NK-92 treated with Interleukin-12 subunit alpha and Interleukin-12 subunit beta, amount 100 ng/mL, for 24 hours (cell line): ENCODE data around the gene CSRP1.
"Not testable (repeated sequence)": the region's sequence is repeated elsewhere in the genome, so short reads cannot be mapped to it uniquely, and the experiment has no call there.

Experiments
- DNase-seq: peaks from one replicate; lab custom pipeline; 2025; lab: John Stamatoyannopoulos, UW

CSRP1 gene

GRCh38 chr1:201537891-201538611, 31.1 kb upstream of the CSRP1 start:
- DNase-seq = no peak

GRCh38 chr1:201537467-201537866, 30.5 kb upstream of the CSRP1 start:
- no peak for DNase-seq

GRCh38 chr1:201537028-201537427, 30.1 kb upstream of the CSRP1 start:
- no peak for DNase-seq

GRCh38 chr1:201536558-201536957, 29.6 kb upstream of the CSRP1 start:
- no peak for DNase-seq

- DNase-seq = no peak
Measured at GRCh38 chr1:201535919-201536245, 29.0 kb upstream of the CSRP1 start.

- DNase-seq = no peak
Measured at GRCh38 chr1:201535046-201535918, 28.4 kb upstream of the CSRP1 start.

GRCh38 chr1:201533836-201534235, 26.9 kb upstream of the CSRP1 start:
- DNase-seq = no peak

- no peak for DNase-seq
Measured at GRCh38 chr1:201531551-201532425, 24.9 kb upstream of the CSRP1 start.

GRCh38 chr1:201530741-201531531, 24.0 kb upstream of the CSRP1 start:
- no peak for DNase-seq

- DNase-seq = no peak
Measured at GRCh38 chr1:201528631-201529252, 21.8 kb upstream of the CSRP1 start.

- DNase-seq = no peak
Measured at GRCh38 chr1:201527879-201528278, 21.0 kb upstream of the CSRP1 start.

GRCh38 chr1:201525193-201525778, 18.4 kb upstream of the CSRP1 start:
- DNase-seq = no peak

GRCh38 chr1:201520046-201520575, 13.2 kb upstream of the CSRP1 start:
- DNase-seq = not testable (repeated sequence)

GRCh38 chr1:201518071-201518470, 11.1 kb upstream of the CSRP1 start:
- no peak for DNase-seq

GRCh38 chr1:201517631-201518030, 10.7 kb upstream of the CSRP1 start:
- DNase-seq = no peak

- no peak for DNase-seq
Measured at GRCh38 chr1:201516511-201517127, 9.7 kb upstream of the CSRP1 start.

- no peak for DNase-seq
Measured at GRCh38 chr1:201515895-201516294, 9.0 kb upstream of the CSRP1 start.

- no peak for DNase-seq
Measured at GRCh38 chr1:201515062-201515750, 8.3 kb upstream of the CSRP1 start.

GRCh38 chr1:201514466-201514865, 7.5 kb upstream of the CSRP1 start:
- DNase-seq = no peak
